ENCODE measurements around the gene XPC.

DNA sequence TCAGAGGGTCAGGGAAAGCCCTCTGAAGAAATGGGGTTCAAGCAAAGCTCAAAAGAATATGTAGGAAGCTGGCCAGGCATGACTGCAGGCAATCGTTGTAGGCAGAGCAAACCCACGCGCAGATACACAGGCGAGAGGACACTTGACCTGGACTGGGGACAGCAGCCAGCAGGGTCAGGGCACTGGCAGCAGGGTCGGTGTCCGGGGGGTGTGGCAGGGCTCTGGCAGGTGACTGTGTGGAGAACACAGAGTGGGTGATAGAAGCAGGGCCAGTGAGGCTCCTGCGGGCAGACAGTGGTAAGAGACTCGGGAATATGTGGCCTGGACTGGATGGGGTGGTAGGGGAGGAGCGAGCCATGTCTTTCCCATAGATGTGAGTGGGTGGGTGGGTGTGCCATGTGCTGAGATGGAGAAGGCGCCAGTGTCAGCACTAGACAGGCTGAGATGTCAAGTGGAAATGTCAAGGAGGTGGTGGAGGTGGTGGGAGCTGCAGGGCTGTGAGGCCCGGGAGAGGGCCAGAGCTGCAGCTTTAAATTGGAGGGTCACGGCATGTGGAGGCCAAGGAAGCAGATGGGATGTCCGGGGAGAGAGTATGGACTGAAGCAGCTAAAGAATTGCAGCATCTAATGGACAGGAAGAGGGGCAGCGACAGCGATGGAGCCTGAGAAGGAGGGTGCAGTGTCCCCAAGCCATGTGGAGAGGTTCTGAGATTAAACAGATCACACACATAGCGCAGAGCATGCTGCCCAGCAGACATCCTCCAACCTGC lies 40.1 kb downstream of the XPC start:
- TF ChIP-seq, protein P1, sequence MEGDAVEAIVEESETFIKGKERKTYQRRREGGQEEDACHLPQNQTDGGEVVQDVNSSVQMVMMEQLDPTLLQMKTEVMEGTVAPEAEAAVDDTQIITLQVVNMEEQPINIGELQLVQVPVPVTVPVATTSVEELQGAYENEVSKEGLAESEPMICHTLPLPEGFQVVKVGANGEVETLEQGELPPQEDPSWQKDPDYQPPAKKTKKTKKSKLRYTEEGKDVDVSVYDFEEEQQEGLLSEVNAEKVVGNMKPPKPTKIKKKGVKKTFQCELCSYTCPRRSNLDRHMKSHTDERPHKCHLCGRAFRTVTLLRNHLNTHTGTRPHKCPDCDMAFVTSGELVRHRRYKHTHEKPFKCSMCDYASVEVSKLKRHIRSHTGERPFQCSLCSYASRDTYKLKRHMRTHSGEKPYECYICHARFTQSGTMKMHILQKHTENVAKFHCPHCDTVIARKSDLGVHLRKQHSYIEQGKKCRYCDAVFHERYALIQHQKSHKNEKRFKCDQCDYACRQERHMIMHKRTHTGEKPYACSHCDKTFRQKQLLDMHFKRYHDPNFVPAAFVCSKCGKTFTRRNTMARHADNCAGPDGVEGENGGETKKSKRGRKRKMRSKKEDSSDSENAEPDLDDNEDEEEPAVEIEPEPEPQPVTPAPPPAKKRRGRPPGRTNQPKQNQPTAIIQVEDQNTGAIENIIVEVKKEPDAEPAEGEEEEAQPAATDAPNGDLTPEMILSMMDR (IDR thresholded peaks at IDR 0.05; ENCODE audit: low read depth, low read length, missing input control), result no peak
- peak; percentile 82 for TF ChIP-seq SP1 (IDR thresholded peaks at IDR 0.05)
